HL-60 (cell line): ENCODE measurements around the gene PDCD4.

Experiments used
- POLR2AphosphoS5 ChIP-seq: IDR thresholded peaks from 2 replicates; pipeline ENCODE4 v1.6.1; 2012; ENCODE audit warnings: low read depth
- SPI1 ChIP-seq: IDR thresholded peaks from 2 replicates; pipeline ENCODE4 v1.6.1; 2012; ENCODE audit warnings: low read depth, mild to moderate bottlenecking, borderline replicate concordance
- TF ChIP-seq, protein P1 (sequence below): IDR thresholded peaks from 2 replicates; pipeline ENCODE4 v1.6.1; 2012; ENCODE audit warnings: low read depth; ENCODE audit not compliant: insufficient replicate concordance
- TF ChIP-seq, protein P2 (sequence below): IDR thresholded peaks from one replicate; pipeline ENCODE4 v1.5.1; 2011; ENCODE audit warnings: low read length, control low read depth, inconsistent platforms; ENCODE audit not compliant: insufficient read depth

DNA sequence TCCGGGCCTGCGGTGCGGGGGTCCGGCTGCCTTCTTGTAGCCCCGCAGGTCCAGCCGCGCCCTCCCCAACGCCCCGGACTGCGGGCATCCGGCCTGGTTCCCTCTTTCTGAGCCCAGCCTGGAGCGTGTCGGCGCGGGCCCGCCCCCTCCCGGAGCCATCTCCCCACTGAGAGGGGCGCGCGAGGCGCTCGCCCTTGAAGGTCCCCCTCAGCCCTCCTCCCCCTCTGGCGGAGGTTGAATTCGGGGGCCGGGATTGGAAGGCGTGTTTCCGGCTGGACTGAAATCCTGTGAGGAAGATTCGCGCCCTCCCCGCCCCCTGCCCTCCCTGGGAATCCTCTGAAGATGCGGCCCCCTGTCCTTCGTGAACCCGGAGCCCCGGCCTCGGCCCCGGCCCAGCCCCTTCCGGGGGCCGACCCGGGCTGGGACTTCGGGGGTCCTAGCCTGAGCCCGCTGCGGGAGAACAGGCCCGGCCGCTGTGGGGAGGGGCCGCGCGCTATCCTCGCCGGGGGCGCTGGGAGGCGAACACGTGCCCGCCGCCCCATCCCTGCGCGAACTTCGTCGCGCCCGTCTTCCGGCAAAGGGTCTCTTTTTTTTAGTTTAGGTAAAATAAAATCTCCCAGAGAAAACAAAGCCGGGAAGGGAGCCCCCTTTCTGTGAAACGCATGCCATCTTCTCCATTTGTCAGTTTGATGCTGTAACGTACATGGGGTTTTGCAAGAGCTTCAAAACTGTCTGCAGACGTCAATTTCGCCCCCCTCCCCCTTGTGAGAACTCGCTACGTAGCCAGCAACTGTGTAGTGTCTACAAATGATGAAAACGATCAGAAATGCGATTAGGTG is 636 bp downstream of the PDCD4 start:
- TF ChIP-seq, protein P1, sequence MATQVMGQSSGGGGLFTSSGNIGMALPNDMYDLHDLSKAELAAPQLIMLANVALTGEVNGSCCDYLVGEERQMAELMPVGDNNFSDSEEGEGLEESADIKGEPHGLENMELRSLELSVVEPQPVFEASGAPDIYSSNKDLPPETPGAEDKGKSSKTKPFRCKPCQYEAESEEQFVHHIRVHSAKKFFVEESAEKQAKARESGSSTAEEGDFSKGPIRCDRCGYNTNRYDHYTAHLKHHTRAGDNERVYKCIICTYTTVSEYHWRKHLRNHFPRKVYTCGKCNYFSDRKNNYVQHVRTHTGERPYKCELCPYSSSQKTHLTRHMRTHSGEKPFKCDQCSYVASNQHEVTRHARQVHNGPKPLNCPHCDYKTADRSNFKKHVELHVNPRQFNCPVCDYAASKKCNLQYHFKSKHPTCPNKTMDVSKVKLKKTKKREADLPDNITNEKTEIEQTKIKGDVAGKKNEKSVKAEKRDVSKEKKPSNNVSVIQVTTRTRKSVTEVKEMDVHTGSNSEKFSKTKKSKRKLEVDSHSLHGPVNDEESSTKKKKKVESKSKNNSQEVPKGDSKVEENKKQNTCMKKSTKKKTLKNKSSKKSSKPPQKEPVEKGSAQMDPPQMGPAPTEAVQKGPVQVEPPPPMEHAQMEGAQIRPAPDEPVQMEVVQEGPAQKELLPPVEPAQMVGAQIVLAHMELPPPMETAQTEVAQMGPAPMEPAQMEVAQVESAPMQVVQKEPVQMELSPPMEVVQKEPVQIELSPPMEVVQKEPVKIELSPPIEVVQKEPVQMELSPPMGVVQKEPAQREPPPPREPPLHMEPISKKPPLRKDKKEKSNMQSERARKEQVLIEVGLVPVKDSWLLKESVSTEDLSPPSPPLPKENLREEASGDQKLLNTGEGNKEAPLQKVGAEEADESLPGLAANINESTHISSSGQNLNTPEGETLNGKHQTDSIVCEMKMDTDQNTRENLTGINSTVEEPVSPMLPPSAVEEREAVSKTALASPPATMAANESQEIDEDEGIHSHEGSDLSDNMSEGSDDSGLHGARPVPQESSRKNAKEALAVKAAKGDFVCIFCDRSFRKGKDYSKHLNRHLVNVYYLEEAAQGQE: peak; percentile 27
- TF ChIP-seq, protein P2, sequence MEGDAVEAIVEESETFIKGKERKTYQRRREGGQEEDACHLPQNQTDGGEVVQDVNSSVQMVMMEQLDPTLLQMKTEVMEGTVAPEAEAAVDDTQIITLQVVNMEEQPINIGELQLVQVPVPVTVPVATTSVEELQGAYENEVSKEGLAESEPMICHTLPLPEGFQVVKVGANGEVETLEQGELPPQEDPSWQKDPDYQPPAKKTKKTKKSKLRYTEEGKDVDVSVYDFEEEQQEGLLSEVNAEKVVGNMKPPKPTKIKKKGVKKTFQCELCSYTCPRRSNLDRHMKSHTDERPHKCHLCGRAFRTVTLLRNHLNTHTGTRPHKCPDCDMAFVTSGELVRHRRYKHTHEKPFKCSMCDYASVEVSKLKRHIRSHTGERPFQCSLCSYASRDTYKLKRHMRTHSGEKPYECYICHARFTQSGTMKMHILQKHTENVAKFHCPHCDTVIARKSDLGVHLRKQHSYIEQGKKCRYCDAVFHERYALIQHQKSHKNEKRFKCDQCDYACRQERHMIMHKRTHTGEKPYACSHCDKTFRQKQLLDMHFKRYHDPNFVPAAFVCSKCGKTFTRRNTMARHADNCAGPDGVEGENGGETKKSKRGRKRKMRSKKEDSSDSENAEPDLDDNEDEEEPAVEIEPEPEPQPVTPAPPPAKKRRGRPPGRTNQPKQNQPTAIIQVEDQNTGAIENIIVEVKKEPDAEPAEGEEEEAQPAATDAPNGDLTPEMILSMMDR: peak; percentile 6
- peak; percentile 59 for TF ChIP-seq POLR2AphosphoS5
- TF ChIP-seq SPI1: no peak
